NCI-H1105 treated with DMSO at 0.1 percent for 48 hours (cell line): ENCODE data around the gene FAM169A.
A peak's percentile ranks its signal among the peaks of the same experiment; 100 is the strongest.
"Not testable (repeated sequence)": the region's sequence is repeated elsewhere in the genome, so short reads cannot be mapped to it uniquely, and the experiment has no call there.

Experiments
- DNase-seq: peaks from one replicate; lab custom pipeline; 2025; lab: John Stamatoyannopoulos, UW

FAM169A gene

DNA sequence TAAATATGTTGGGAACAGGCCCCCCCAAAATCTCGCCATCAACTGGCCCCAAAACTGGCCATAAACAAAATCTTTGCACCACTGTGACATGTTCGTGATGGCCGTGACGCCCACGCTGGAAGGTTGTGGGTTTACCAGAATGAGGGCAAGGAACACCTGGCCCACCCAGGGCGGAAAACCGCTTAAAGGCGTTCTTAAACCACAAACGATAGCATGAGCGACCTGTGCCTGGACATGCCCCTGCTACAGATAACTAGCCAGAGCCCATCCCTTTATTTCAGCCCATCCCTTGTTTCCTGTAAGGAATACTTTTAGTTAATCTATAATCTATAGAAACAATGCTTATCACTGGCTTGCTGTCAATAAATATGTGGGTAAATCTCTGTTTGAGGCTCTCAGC lies 3.2 kb upstream of the FAM169A start:
- DNase-seq, result not testable (repeated sequence)

DNA sequence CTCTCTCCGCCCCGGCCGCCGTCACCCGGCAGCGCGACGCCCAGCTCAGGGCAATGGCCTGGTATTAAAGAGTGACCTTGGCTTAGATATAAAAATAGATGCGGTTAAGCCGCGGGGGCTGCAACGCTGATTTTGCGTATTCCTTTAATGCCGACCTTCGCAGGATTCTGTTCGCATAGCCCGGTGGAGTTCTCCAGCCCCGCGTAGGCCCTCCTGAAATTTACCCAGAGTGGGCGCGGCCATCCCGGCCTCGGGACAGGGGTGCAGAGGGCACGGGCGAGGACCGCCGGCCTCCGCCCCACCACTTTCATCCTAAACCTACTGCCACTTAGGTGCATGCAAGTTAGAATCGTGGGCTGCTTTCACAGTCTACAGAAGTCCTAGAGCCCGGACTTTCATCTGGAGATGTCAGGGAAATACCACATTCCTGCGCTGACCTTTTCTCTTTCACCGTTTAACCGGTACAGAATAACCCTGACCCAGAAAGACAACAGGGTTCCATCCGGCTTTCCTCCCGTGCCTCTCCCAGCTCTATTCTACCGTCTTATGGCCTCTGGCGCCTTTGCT lies 492 bp upstream of the FAM169A start:
- DNase-seq, result no peak

DNA sequence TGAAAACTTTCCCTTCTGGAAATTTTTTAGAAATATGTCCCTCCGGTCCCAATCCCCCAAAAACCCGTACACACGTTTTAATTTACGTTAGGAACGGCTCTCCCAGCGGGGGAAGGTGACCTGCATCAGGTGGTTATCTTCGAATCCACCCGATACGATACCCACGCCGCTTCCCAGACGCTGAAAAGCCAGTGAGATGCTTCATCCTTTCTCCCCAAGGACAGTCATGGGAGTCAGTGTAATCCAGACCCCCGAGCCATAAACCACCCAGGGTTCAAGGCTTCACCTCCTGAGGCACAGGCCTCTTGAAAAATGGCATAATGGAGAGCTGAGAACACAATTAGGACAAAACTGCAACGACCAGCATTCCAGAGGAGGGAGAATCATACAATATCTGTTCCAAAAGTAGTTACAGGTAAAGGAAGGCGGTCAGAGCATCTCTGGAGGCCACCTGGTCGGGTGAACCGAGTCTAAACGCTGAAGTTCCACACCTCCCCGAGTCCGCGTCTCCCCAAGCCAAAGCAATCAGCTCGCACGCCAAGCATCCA lies 857 bp downstream of the FAM169A start:
- peak; percentile 17 for DNase-seq

DNA sequence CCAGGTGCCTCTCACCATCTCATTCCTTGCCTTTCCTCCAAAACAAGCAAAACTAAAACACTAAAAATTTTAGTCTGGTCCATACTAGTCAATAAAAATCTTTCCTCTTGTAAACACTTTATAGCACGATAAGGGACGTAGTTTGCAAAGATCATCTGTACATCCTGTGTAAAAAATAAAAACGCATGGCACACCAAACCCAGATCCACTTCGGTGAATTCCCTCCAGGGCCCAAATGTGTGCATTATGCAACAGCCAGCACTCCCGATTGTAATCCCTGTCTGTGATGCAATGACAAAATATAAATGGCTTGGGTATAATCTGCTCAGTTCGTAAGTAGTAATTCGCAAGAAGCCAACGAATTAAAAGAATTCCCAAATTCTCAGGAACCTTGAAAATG lies 1.4 kb downstream of the FAM169A start:
- no peak for DNase-seq

DNA sequence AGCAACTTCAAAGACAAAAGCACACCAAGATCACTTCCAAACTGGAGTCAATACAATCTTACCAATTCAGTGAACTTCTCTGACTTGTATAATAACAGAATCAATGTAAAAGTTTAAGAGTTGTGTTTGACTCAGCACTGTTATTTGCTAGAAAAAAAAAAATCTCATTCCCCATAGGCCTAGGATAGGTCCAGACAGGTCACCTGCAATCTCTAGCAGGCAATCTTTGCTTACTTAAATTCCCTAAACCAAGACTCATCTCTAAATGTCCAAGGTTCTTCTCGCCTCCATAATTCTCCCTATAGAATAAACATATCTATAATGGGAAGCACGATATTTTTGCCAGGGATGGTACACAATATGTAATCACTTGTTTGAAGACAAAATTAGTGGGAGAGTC lies 2.5 kb downstream of the FAM169A start:
- no peak for DNase-seq

DNA sequence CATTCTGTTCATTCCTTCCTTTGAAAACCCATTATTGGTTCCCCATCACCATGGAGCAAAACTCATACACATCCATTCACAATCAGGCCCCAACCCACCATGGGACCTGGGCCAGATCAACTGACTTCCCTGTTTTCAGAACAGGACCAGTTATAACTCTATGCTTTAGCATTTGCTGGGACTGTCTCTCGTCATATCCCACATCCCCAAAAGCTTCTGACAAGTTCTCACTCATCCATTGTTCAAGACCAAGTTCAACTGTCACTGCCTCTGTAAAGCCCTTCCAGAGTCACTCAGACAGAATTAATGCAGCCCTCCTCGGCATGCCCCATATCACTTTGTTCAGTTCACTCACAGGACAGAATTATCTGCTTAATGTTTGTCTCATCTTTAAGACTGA lies 4.0 kb downstream of the FAM169A start:
- no peak for DNase-seq

DNA sequence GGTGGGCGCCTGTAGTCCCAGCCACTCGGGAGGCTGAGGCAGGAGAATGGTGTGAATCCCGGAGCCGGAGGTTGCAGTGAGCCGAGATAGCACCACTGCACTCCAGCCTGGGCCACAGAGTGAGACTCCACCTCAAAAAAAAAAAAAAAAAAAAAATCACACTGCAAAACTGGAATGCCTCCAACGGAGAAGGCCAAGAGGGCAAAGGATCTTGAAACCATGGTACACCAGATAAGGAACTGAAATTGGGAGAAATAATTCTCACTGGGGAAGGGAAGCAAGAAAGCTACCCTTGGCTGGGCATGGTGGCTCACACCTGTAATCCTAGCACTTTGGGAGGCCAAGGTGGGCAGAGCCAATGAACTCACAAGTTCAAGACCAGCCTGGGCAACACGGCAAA lies 9.2 kb downstream of the FAM169A start:
- not testable (repeated sequence) for DNase-seq

DNA sequence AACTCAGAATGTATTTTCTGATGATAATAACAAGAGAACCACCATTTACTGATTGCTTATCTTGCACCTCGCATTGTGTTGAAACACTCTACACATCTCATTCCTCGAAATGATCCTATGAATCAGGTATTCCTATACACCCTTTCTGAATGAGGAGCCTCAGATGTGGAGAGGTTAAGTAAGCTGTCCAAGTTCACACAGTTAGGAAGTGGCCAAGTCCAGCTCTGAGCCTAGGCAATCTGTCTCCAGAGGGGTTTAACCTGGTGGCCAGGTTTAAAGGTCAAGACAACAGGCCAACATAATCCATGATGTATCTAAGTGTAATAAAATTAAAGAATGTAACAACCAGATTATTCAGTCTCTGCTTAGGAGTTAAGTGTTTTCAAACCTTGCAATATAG lies 12.9 kb downstream of the FAM169A start:
- DNase-seq, result no peak

DNA sequence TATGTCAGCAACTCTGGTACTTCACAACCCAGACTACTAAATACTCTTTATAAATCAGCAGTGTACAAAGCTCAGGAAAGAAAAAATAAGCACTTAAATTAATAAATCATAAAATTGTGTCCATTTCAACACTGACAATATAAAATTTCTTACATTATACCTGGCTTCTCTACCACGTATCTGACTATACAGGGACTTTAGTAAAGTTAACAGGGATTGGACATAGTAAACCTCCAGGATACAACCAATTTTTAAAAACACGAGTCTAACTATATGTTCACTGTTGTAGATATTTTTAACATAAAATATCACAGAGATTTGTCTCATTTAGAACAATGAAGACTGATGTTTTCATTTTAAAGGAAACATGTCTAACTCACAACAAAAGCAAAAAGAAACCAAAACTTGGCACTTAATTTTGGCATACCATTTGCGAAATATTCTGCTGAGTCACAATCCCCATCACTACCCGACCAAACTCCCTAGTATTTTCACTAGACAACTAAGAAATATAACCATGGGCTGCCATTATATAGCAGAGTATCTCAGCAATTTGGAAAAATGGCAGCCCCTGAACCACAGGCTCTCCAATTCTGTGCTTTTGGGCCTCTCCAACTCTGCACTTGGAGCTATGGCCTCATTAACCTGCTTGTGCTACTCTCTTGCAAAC lies 14.4 kb downstream of the FAM169A start:
- DNase-seq, result no peak

DNA sequence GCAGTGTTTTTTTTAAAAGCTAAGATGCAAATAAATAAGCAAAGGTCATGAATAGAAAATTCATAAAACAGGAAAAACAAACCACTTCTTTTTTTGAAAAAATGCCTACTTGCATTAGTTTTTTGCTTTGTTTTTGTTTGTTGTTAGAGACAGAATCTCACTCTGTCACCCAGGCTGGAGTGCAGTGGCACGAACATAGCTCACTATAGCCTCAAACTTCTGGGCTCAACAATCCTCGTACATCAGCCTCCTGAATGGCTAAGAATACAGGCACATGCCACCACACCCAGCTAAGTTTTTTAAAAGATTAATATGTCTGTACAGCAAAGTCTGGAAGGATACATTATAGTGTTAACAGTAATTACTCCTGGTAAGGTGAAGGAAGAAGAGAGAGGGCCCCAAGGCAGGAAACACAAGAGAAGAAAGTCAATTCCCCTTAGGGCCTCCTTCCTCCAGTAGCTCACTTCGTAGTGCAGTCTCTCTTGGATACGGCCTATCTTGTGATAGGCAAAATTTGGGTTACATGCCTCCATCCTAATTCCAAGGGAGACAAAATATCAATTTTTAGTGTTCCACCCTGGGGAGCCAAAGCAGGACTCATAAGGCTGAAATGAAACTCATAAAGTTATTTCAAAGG lies 15.3 kb downstream of the FAM169A start:
- DNase-seq, result no peak

DNA sequence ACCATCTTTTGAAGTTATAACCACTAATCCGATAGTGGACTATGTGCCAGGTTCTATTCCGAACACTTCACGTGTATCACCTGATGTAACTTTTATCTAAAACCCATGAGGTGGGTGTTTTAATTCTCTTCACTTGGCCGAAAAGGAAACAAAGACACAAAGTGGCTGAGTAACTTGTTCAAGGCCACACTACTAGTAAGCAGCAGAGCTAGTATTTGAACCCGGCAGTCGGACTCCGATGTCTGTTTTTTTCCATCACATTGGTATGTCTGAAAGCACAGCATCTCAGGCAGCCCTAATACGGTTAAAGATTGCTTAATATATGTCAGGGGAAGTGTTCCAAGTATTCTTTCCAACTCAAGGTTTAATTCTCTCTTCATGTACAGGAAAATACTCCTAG lies 16.2 kb downstream of the FAM169A start:
- no peak for DNase-seq

DNA sequence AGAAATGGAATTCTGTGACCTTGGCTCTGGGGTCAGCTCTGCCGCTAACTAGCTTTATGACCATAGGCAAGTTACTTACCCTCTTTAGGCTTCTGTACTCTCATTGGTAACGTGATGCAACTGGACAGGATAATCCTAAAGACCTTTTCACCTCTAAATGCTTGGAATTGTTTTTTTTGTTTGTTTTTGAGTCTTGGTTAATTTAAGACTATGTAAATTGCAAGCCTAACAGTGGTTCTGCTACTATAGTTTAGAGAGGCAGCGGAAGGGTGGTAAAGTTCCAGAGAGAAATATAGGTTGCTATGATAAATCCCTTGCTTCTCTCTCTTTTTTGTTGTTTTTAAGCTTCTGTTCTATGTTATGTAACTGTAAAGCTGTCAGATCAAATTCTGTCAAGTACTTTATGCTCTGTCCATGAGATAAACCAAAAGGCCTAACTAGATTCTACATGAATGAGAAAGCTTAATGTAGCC lies 17.6 kb downstream of the FAM169A start:
- no peak for DNase-seq

DNA sequence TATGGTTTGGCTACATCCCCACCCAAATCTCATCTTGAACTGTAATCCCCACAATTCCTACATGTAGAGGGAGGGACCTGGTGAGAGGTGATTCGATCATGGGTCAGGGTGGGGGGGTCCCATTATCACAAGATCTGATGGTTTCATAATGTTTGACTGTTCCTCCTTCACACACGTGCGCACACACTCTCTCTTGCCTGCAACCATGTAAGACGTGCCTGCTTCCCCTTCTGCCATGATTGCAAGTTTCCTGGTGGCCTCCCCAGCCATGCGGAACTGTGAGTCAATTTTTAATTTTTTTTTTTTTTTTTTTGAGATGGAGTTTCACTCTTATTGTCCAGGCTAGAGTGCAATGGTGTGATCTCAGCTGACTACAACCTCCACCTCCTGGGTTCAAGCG lies 27.0 kb downstream of the FAM169A start:
- DNase-seq, result no peak

DNA sequence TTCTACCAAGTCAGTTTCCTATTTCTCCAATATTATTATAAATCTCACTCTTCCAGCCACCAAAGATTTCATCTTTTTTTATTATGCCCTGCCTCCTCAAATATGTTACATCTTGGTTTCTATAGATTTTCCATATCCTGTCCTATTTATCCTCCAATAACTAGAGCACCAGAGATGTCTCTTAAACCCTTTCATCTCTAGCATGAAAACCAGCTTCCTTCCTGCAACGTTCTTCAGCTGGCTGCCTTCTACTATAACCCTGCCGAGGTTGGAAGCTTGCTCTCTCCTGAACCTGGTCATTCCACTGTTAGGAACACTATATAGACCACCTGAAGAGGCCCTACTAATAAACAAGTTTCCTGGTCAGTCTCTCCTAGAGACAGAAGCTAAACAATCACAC lies 27.9 kb downstream of the FAM169A start:
- no peak for DNase-seq

DNA sequence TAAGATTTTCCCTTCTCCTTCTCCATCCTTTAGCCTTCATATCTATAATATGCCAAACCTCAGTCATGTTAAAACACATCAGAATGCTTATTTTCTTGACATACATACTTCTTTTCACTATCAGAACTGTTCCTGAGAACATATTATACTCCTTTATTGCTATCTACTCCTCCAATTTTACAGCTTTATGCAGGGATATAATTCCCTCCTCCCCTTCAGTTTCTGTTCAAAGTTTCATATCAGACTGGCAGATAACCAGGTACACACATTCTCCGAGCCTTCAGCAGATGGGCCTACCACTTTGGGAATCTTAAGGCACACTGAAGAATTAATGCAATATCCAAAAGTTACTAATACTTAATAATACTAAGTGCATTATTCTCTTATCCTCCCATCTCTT lies 29.1 kb downstream of the FAM169A start:
- DNase-seq, result no peak

DNA sequence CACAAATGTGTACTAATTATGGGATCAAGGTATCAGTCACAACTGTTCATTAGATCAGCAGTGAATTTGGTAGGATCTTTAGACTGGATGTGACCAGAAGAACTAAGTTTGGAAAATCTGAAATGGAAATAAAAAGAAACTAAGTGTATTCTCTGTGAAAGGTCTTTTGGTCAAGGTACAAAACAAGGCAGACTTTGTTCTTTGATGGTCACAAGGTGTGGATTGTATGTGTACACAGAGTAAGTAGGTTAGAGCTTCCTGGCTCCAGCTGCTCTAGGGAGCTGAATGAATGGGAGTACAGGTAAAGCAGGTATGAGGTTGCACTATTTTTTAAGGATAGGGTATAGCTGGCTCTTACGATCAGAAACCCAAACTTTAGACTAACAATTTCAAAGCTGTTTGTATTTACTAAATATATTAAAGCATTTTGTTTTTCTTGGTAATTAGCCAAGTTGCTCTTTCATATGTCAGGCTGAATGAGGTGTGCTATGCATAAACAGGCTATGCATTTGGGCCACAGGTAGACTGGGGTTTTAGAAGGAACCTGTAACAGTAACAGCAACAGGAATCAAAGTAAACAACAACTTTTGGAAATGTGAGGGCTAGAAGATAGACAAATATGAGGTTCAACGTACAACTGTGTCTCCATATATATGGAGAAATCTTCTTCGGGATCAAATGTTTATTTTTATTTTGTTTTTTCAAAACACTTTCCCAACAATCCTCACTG lies 32.5 kb downstream of the FAM169A start:
- no peak for DNase-seq

DNA sequence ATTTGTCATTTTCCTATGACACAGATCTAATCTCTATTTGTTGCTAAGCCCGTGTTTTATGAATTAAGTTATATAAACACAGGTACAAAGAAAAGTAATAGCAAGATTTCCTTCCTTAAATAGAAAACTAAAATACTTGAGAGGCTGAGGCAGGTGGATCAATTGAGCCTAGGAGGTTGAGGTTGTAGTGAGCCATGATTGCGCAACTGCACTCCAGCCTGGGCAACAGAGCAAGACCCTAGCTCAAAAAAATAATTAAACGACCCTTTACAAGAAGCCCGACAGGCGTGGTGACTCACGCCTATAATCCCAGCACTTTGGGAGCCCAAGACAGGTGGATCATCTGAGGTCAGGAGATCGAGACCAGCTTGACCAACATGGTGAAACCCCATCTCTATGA lies 36.8 kb downstream of the FAM169A start:
- no peak for DNase-seq

DNA sequence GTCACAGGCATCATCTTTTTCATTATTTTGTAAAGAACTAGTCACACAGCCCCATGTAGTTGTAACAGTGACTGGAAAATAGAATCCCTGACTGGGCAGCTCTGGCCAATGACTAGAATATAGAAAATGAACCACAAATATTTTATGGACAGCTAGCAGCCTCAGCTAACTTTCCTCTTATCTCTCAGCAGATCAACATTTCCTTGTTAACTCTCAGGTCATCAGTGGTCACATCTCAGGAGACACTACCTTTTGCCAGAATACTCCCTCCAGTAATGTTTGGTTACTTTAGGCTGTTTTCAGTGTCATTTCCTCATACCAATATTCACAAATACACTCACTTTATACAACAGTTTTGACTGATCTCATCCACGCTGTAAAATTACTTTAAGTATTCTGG lies 43.9 kb downstream of the FAM169A start:
- no peak for DNase-seq

DNA sequence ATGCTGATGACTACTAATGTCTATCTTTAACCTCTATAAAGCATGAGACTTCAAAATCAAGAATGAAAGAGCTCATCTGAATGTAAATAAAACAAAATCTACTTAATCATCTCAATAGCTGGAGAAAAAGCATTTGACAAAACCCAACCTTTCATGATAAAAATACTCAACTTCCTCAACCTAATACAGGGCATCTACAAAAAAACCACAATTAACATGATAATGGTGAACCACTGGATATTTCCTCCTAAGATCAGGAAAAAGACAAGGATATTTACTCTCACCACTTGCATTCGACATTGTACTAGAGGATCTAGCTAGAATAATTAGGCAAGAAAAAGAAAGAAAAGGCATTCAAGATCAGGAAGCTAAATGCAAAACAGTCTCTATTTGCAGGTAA lies 49.3 kb downstream of the FAM169A start:
- DNase-seq, result no peak

DNA sequence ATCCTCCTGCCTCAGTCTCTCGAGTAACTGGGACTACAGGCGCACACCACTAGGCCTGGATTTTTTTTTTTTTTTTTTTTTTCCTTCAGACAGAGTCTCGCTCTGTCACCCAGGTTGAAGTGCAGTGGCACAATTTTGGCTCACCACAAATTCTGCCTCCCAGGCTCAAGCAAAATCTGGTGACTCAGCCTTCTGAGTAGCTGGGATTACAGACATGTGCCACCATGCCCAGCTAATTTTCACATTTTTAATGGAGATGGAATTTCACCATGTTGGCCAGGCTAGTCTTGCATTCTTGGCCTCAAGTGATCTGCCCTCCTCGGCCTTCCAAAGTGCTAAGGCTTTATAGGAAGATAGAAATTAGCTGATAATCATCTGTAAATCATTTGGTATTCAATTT lies 55.3 kb downstream of the FAM169A start:
- DNase-seq, result no peak

DNA sequence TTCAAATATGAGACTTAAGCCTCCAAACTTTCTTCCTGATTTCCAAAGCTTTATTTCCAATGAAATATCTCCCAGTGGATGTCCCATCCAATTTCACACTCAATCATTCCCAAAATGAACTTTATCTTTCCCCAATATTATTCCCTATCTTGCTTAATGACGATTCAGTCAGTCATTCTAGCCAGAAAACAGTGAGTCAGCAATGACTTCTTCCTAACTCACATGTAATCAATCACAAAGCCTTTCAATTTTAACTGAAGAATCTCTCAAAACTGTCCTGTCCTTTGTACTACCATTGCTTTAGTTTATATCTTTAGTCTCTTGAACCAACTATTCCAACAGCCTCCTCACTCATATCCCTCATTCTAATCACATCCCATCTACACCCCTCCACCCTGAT lies 64.2 kb downstream of the FAM169A start:
- no peak for DNase-seq

DNA sequence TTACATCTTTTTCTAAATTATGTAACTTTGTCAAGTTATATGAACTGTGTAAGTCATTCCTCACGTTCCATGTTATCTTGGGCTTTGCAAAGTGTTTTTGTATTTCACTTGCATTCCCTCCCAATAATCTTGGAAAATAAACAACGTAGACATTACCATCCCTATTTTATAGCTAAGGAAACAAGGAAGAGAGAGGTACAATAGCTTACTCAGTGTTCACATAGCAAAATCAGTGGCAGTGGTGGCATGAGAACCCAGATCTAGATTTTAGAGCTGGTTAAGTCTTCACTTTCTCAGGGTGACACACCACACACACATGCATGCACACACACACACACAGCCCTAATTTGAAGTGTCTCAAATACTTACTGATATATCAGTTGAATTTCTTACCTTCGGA lies 65.0 kb downstream of the FAM169A start:
- DNase-seq, result no peak
